DND-41 (cell line): ENCODE results near the gene IFT27.
A peak's percentile ranks its signal among the peaks of the same experiment; 100 is the strongest.

Experiments
- ATAC-seq: fragments of 200-7000 bp; cut with Tn5 transposase; 3 replicates; pipeline ENCODE4 v1.9.1; 2021; ENCODE audit warnings: low read depth; ENCODE audit not compliant: insufficient read depth
- DNase-seq: peaks from one replicate; pipeline ENCODE4 v3.0.0-alpha.2; 2020
- H2AFZ ChIP-seq: 2 replicates; pipeline ENCODE4 v1.6.0; 2012; ENCODE audit warnings: low read depth, low read length
- H3K27ac ChIP-seq: 2 replicates; pipeline ENCODE4 v1.5.1; 2012; ENCODE audit warnings: low read length, inconsistent platforms
- H3K27me3 ChIP-seq: fragments of 200-600 bp; sonication (generic); 2 replicates; pipeline ENCODE4 v1.6.0; 2012; ENCODE audit warnings: low read length, mild to moderate bottlenecking, inconsistent platforms; ENCODE audit not compliant: insufficient read depth, poor library complexity
- H3K36me3 ChIP-seq: 2 replicates; pipeline ENCODE4 v1.5.1; 2012; ENCODE audit warnings: low read length, inconsistent platforms; ENCODE audit not compliant: insufficient read depth
- H3K4me1 ChIP-seq: 2 replicates; pipeline ENCODE4 v1.5.1; 2012; ENCODE audit warnings: mild to moderate bottlenecking, low read length; ENCODE audit not compliant: insufficient read depth
- H3K4me2 ChIP-seq: 2 replicates; pipeline ENCODE4 v1.6.0; 2012; ENCODE audit warnings: mild to moderate bottlenecking, moderate library complexity, low read length, inconsistent platforms; ENCODE audit not compliant: insufficient read depth
- H3K4me3 ChIP-seq, 2 experiments: fragments of 200-600 bp in 1 of 2; shearing (Covaris generic) in 1 of 2; 2 replicates each; pipeline ENCODE4 v1.5.1; 2012 to 2016; ENCODE audit warnings: inconsistent platforms in 2 of 2, low read length in 2 of 2, mild to moderate bottlenecking in 2 of 2, low read depth in 1 of 2, moderate library complexity in 1 of 2
- H3K79me2 ChIP-seq: 2 replicates; pipeline ENCODE4 v1.6.0; 2012; ENCODE audit warnings: low read length, inconsistent platforms; ENCODE audit not compliant: insufficient read depth
- H3K9ac ChIP-seq: 2 replicates; pipeline ENCODE4 v1.6.0; 2012; ENCODE audit warnings: low read depth, mild to moderate bottlenecking, inconsistent platforms, low read length, moderate library complexity
- H3K9me3 ChIP-seq: 2 replicates; pipeline ENCODE4 v1.5.1; 2012; ENCODE audit warnings: low read length, moderate library complexity, mild to moderate bottlenecking, inconsistent platforms; ENCODE audit not compliant: insufficient read depth, severe bottlenecking
- H4K20me1 ChIP-seq: 2 replicates; pipeline ENCODE4 v1.6.0; 2012; ENCODE audit warnings: low read length; ENCODE audit not compliant: insufficient read depth
- CTCF ChIP-seq: IDR thresholded peaks from 2 replicates; pipeline ENCODE4 v1.5.1; 2012; ENCODE audit warnings: borderline replicate concordance, low read length, moderate library complexity, mild to moderate bottlenecking; ENCODE audit not compliant: poor library complexity, severe bottlenecking; ENCODE audit errors: extremely low read depth
- EZH2 ChIP-seq: IDR thresholded peaks from 3 replicates; pipeline ENCODE4 v1.6.1; 2012; ENCODE audit warnings: borderline replicate concordance, low read depth, mild to moderate bottlenecking, moderate library complexity, low read length, inconsistent platforms; ENCODE audit not compliant: severe bottlenecking

Gene IFT27

GRCh38 chr22:36783743-36784142 is 7.8 kb upstream of the IFT27 start:
- peaks cover 4% of the 10 kb centered on the region for H3K27me3 ChIP-seq
- no peak for ATAC-seq
- no peak for TF ChIP-seq EZH2
- no peak for TF ChIP-seq CTCF

DNA sequence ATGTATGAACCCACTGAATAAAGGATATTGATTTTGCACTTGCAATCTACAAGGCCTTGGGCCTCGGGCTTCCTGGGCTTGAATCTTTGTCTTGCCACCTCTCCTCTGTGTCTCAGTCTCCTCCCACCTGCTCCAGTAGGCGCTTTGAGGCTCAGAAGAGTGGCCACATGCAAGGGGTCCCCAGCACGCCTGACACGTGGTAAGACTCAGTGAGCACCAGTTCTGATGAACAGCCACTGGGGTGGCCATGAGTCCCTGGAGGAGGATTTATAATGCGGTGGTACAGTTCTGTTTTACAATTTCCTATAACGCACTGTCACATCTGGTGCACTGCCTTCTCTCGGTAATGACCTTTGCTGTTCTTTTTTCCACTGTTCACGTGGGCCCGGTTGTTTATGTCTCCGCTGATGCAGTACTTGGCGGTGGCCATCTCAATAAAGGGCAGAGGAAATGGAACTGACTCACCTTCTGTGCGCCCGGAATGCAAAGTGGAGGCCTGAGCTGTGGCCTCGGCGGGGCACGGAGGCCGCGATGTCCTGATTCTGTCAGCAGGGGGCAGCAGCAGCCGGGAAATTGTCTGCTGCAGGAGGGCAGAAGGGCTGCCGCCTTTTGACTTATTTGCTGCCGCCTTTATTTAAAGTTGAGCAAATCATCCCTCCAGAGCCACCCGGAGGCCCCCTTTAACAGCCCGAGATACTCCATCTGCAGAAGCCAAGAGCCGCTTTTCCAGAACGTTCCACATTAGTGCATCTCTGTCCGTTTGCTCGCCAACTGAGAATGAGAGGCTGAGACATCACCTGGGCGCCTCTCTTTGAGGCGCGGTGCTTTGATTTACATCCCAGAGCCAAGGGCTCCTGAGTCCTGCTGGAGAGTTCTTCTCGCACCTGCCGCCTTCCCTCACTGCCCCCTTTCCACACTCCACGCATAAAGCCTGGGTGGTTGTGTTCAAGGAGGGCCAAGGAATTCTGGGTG is 6.0 kb upstream of the IFT27 start:
- H3K4me3 ChIP-seq: no peak overlapping the region
- H3K4me2 ChIP-seq: peak overlapping the region; percentile 33
- ATAC-seq: peak; percentile 98
- no peak overlapping the region for H3K27ac ChIP-seq
- H3K79me2 ChIP-seq: no peaks in the 10 kb centered on the region
- peaks cover 10% of the 10 kb centered on the region for H3K4me1 ChIP-seq
- no peaks in the 10 kb centered on the region for H3K36me3 ChIP-seq
- peak overlapping the region; percentile 72 for H2AFZ ChIP-seq
- no peaks in the 10 kb centered on the region for H4K20me1 ChIP-seq
- DNase-seq: peak; percentile 82
- no peaks in the 10 kb centered on the region for H3K9me3 ChIP-seq
- TF ChIP-seq EZH2 (no peak), CTCF (peak; percentile 94)
- H3K27me3 ChIP-seq: peaks cover 4% of the 10 kb centered on the region
- H3K9ac ChIP-seq: peak overlapping the region; percentile 27; the same call in 1 of the 2 replicates

More at GRCh38 chr22:36783743-36784142, 7.8 kb upstream of the IFT27 start:
- Histone ChIP-seq H4K20me1 (no peaks in the 10 kb centered on the region), H2AFZ (no peak overlapping the region), H3K36me3 (no peaks in the 10 kb centered on the region), H3K4me2 (no peak overlapping the region), H3K27ac (no peak overlapping the region), H3K9me3 (no peaks in the 10 kb centered on the region), H3K4me1 (peaks cover 6% of the 10 kb centered on the region), H3K79me2 (no peaks in the 10 kb centered on the region), H3K4me3 (no peak overlapping the region), H3K9ac (no peak overlapping the region)
- no peak for DNase-seq

- no peak overlapping the region for H3K27ac ChIP-seq
Measured at GRCh38 chr22:36778020-36778419, 2.1 kb upstream of the IFT27 start.

More at GRCh38 chr22:36778020-36778419, 2.1 kb upstream of the IFT27 start:
- H3K4me2 ChIP-seq: no peak overlapping the region
- DNase-seq (no peak), ATAC-seq (no peak)
- H3K27me3 ChIP-seq: no peaks in the 10 kb centered on the region
- H3K4me3 ChIP-seq: no peak overlapping the region
- H3K36me3 ChIP-seq: no peaks in the 10 kb centered on the region
- H3K9me3 ChIP-seq: no peaks in the 10 kb centered on the region
- H3K9ac ChIP-seq: no peak overlapping the region
- H3K79me2 ChIP-seq: peaks cover 10% of the 10 kb centered on the region
- peaks cover 29% of the 10 kb centered on the region for H3K4me1 ChIP-seq
- no peak for TF ChIP-seq CTCF
- no peak for TF ChIP-seq EZH2
- no peak overlapping the region for H2AFZ ChIP-seq
- no peaks in the 10 kb centered on the region for H4K20me1 ChIP-seq
